ENCODE results near the gene OR13A1.
"Not testable (repeated sequence)": the region's sequence is repeated elsewhere in the genome, so short reads cannot be mapped to it uniquely, and the experiment has no call there.

OR13A1 gene

GRCh38 chr10:45261243-45261775, 54.1 kb downstream of the OR13A1 start:
- no peak overlapping the region for H3K4me3 ChIP-seq (ENCODE audit: low read depth, low read length)
- DNase-seq, result no peak
- no peaks in the 10 kb centered on the region for H3K36me3 ChIP-seq
- no peaks in the 10 kb centered on the region for H3K4me1 ChIP-seq
- H3K9me3 ChIP-seq, result no peaks in the 10 kb centered on the region
- H3K27me3 ChIP-seq, result peaks cover 10% of the 10 kb centered on the region
- TF ChIP-seq CTCF (IDR thresholded peaks at IDR 0.05; ENCODE audit: low read depth, low read length), result no peak

- H3K9me3 ChIP-seq; H3K36me3 ChIP-seq; H3K4me3 ChIP-seq (ENCODE audit: low read depth, low read length); H3K4me1 ChIP-seq; DNase-seq: not testable (repeated sequence)
- H3K27me3 ChIP-seq, result peaks cover 10% of the 10 kb centered on the region
Observed at GRCh38 chr10:45260635-45261034, 54.8 kb downstream of the OR13A1 start.

- not testable (repeated sequence) for H3K9me3 ChIP-seq; H3K4me3 ChIP-seq (ENCODE audit: low read depth, low read length); H3K36me3 ChIP-seq; H3K4me1 ChIP-seq; DNase-seq
- H3K27me3 ChIP-seq, result peaks cover 10% of the 10 kb centered on the region
Observed at GRCh38 chr10:45259786-45260495, 55.5 kb downstream of the OR13A1 start.

- TF ChIP-seq CTCF (IDR thresholded peaks at IDR 0.05; ENCODE audit: low read depth, low read length), result no peak
Observed at GRCh38 chr10:45257600-45257999, 57.8 kb downstream of the OR13A1 start.

GRCh38 chr10:45256246-45256645, 59.2 kb downstream of the OR13A1 start:
- H3K27me3 ChIP-seq, result 0 out of 2 replicates have a peak, but pooled peaks cover 1% of the 10 kb centered on the region
- H3K36me3 ChIP-seq, result no peaks in the 10 kb centered on the region
- DNase-seq, result no peak
- H3K4me1 ChIP-seq, result no peaks in the 10 kb centered on the region
- TF ChIP-seq CTCF (IDR thresholded peaks at IDR 0.05; ENCODE audit: low read depth, low read length), result no peak
- H3K9me3 ChIP-seq, result no peaks in the 10 kb centered on the region
- H3K4me3 ChIP-seq (ENCODE audit: low read depth, low read length), result no peak overlapping the region

More at GRCh38 chr10:45257600-45257999, 57.8 kb downstream of the OR13A1 start:
- no peaks in the 10 kb centered on the region for H3K36me3 ChIP-seq
- DNase-seq, result no peak
- H3K27me3 ChIP-seq, result peaks cover 10% of the 10 kb centered on the region
- H3K9me3 ChIP-seq, result no peaks in the 10 kb centered on the region
- no peak overlapping the region for H3K4me3 ChIP-seq (ENCODE audit: low read depth, low read length)
- no peaks in the 10 kb centered on the region for H3K4me1 ChIP-seq

GRCh38 chr10:45255706-45256105, 59.7 kb downstream of the OR13A1 start:
- no peaks in the 10 kb centered on the region for H3K4me1 ChIP-seq
- no peak for DNase-seq
- H3K36me3 ChIP-seq, result no peaks in the 10 kb centered on the region
- no peaks in the 10 kb centered on the region for H3K27me3 ChIP-seq
- no peak overlapping the region for H3K4me3 ChIP-seq (ENCODE audit: low read depth, low read length)
- no peak for TF ChIP-seq CTCF (IDR thresholded peaks at IDR 0.05; ENCODE audit: low read depth, low read length)
- no peaks in the 10 kb centered on the region for H3K9me3 ChIP-seq

- Histone ChIP-seq H3K4me3 (ENCODE audit: low read depth, low read length) (no peak overlapping the region), H3K4me1 (no peaks in the 10 kb centered on the region), H3K27me3 (no peaks in the 10 kb centered on the region), H3K9me3 (no peaks in the 10 kb centered on the region), H3K36me3 (no peaks in the 10 kb centered on the region)
- no peak for TF ChIP-seq CTCF (IDR thresholded peaks at IDR 0.05; ENCODE audit: low read depth, low read length)
- no peak for DNase-seq
Observed at GRCh38 chr10:45254892-45255291, 60.5 kb downstream of the OR13A1 start.

Measured in BE2C (cell line).